WTC11 (cell line): ENCODE measurements around the gene WSCD2.

Experiments used
- CTCF ChIP-seq: fragments of 200-600 bp; IDR thresholded peaks from 2 replicates; pipeline ENCODE4 v1.8.0; 2022; ENCODE audit warnings: antibody characterized with exemption
- ESRRA ChIP-seq: sonication (generic); formaldehyde crosslinking; IDR thresholded peaks from 2 replicates; pipeline ENCODE4 v1.8.1; 2022; ENCODE audit warnings: mild to moderate bottlenecking, missing genetic modification reagents, borderline replicate concordance

GRCh38 chr12:108284163-108284562 is 155.1 kb downstream of the WSCD2 start:
- TF ChIP-seq CTCF (no peak), ESRRA (no peak)
